ENCODE results near the gene KRT8.

- TF ChIP-seq CTCF (IDR thresholded peaks at IDR 0.05; ENCODE audit: poor library complexity, severe bottlenecking) (no peak), POLR2AphosphoS5 (IDR thresholded peaks at IDR 0.05) (no peak), RAD21 (conservative IDR thresholded peaks at IDR 0.05) (no peak), TAF1 (IDR thresholded peaks at IDR 0.05; ENCODE audit: low read depth) (no peak), EZH2 (IDR thresholded peaks at IDR 0.05; ENCODE audit: borderline replicate concordance, insufficient read depth, low read length, poor library complexity, severe bottlenecking) (no peak)
These were observed 33.4 kb downstream of the KRT8 start for GRCh38 chr12:52871291-52872039.
